ENCODE data around the gene EIPR1.
"Not testable (repeated sequence)": the region's sequence is repeated elsewhere in the genome, so short reads cannot be mapped to it uniquely, and the experiment has no call there.

DNA sequence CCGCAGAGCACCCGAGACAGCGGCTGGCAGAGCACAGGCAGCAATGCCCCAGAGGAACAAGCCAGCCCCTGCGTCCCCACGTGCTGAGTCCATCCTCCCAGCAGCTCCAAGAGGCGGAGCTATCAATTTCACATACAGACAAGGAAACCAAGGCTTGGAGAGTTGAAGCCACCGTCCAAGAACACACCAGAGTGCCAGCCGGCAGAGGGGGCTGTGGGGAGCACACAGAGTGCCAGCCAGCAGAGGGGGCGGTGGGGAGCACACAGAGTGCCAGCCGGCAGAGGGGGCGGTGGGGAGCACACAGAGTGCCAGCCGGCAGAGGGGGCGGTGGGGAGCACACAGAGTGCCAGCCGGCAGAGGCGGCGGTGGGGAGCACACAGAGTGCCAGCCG is 91.0 kb downstream of the EIPR1 start:
- TF ChIP-seq, protein P1, sequence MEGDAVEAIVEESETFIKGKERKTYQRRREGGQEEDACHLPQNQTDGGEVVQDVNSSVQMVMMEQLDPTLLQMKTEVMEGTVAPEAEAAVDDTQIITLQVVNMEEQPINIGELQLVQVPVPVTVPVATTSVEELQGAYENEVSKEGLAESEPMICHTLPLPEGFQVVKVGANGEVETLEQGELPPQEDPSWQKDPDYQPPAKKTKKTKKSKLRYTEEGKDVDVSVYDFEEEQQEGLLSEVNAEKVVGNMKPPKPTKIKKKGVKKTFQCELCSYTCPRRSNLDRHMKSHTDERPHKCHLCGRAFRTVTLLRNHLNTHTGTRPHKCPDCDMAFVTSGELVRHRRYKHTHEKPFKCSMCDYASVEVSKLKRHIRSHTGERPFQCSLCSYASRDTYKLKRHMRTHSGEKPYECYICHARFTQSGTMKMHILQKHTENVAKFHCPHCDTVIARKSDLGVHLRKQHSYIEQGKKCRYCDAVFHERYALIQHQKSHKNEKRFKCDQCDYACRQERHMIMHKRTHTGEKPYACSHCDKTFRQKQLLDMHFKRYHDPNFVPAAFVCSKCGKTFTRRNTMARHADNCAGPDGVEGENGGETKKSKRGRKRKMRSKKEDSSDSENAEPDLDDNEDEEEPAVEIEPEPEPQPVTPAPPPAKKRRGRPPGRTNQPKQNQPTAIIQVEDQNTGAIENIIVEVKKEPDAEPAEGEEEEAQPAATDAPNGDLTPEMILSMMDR (IDR thresholded peaks at IDR 0.05; ENCODE audit: insufficient read depth, low read length, poor library complexity, severe bottlenecking) = not testable (repeated sequence)
- not testable (repeated sequence) for TF ChIP-seq EZH2phosphoT487 (conservative IDR thresholded peaks at IDR 0.05; ENCODE audit: low read length)
